NCI-H1417 treated with DMSO at 0.1 percent for 48 hours (cell line): Measurements from ENCODE around the gene OASL.
"Not testable (repeated sequence)": the region's sequence is repeated elsewhere in the genome, so short reads cannot be mapped to it uniquely, and the experiment has no call there.

ENCODE experiments used
- DNase-seq: peaks from one replicate; lab custom pipeline; 2025; lab: John Stamatoyannopoulos, UW

The OASL gene

GRCh38 chr12:121057794-121058193 is 18.7 kb upstream of the OASL start:
- DNase-seq, result no peak

- DNase-seq, result no peak
Observed at GRCh38 chr12:121053706-121054105, 14.7 kb upstream of the OASL start.

DNA sequence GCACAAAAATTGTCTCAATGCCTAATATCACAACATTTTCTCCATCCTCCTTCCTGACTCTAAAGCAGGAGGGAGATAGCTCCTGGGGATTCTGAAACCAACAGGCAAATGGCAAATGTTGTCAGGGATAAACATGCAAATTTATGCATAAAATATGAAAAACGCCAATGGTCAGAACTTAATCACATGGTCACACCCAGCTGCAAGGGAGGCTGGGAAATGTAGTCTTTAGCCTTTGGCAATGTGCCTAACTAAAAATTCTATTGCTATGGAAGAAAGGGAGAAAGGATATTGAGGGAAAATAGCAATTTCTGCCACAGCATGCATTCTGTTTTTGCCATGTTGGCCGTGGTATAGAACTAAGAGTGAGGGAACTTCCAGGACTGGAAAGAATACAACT is 11.7 kb upstream of the OASL start:
- DNase-seq, result no peak

DNA sequence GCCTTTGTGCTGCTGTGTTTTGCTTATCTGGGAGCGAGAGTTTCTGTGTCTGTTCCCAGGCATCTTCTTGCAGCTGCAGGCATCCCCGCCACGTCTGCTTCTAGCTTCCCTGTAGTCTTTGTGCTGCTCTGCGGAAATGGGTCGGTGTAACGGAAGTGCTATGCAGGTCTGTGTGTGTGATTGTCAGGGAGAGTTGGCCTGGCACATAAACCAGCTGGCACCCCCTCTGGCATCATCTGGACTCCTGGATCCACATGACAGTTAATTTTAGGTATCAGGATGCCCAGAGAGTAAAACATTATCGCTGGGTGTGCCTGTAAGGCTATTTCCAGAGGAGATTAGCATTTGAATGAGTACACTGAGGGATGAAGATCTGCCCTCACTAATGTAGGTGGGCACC is 9.4 kb upstream of the OASL start:
- DNase-seq, result no peak

GRCh38 chr12:121047400-121047799 is 8.4 kb upstream of the OASL start:
- DNase-seq, result not testable (repeated sequence)

DNA sequence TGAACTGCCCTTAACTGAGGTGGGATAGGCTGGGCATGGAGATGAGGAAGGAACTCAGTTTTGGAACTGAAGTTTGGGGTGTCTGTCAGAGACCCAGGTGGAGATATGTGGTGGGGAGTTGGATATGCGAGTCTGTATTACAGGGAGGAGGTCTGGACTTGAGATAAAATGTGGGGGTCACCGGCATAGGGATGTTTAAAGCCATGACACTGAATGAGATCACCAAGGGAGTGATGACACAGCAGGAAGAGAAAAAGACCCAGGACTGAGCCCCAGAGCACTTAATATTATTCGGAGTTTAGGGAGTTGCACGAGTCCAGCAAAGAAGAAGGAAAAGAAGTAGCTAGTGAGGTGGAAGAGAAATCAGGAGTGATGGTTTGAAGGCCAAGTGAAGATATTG is 4.0 kb upstream of the OASL start:
- no peak for DNase-seq

GRCh38 chr12:121036810-121037326 is 2.2 kb downstream of the OASL start:
- no peak for DNase-seq

- DNase-seq, result no peak
Observed at GRCh38 chr12:121034616-121035305, 4.3 kb downstream of the OASL start.

GRCh38 chr12:121033625-121034349 is 5.3 kb downstream of the OASL start:
- no peak for DNase-seq

- DNase-seq, result no peak
Observed at GRCh38 chr12:121030576-121031212, 8.4 kb downstream of the OASL start.

GRCh38 chr12:121026274-121027045 is 12.6 kb downstream of the OASL start:
- no peak for DNase-seq

DNA sequence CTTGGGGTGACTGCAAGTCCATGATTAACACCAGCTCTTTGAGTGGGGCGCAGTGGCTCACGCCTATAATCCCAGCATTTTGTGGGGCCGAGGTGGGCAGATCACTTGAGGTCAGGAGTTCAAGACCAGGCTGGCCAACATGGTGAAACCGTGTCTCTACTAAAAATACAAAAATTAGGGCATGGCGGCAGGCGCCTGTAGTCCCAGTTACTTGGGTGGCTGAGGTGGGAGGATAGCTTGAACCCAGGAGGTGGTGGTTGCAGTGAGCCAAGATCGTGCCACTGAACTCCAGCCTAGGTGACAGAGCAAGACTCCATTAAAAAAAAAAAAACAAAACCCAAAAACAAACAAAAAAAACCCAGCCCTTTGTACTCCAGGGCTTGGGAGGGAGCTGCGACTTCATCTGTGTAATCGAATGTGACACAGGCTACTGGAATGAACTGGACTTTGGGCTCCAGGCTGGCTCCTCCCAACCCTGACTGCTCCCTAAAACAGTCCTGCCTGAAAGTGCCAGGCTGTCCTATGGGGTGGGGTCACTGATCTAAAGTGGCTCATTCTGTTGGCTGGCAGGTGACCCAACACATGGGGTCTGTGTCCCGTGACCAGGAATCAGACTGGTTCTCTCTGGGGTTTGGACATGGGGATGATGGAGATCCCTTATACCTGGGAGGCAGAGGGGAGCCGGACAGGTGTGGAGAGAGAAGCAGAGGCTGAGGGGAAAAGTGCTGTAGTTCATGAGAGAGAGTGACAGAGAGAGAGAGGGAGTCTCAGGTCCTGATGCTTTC is 13.4 kb downstream of the OASL start:
- no peak for DNase-seq

DNA sequence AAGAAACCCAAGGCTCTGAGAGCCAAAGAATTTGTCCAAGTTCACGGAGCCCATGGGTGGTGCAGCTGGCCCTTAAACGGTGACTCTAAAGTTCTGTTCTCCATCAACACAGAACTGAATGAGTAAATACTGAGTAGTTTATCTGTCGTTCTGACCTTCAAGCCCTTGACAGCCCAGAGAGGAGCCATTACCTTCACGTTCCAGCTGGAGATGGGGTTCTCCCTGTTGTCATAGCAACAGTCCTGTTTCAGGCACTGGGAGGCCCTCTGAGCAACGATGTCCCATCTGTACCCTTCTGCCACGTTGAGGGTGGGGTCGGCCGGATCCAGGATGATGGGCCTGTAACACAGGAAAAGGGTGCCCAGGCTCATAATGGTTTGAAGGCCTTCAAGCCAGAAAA is 15.2 kb downstream of the OASL start:
- no peak for DNase-seq

- no peak for DNase-seq
Observed at GRCh38 chr12:121022713-121023112, 16.3 kb downstream of the OASL start.

DNA sequence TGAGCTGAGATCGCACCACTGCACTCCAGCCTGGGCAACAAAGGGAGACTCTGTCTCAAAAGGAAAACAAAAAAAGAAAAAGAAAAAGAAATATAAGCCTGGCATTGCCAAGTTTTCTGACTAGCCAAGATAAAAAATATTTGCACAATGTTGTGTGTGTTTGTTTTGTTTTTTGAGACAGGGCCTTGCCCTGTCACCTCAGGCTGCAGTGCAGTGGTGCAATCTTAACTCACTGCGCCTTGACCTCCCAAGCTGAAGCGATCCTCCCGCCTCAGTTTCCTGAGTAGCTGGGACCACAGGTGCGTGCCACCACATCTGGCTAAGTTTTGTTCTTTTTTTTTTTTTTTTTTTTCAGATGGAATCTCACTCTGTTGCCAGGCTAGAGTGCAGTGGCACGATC is 17.3 kb downstream of the OASL start:
- no peak for DNase-seq

DNA sequence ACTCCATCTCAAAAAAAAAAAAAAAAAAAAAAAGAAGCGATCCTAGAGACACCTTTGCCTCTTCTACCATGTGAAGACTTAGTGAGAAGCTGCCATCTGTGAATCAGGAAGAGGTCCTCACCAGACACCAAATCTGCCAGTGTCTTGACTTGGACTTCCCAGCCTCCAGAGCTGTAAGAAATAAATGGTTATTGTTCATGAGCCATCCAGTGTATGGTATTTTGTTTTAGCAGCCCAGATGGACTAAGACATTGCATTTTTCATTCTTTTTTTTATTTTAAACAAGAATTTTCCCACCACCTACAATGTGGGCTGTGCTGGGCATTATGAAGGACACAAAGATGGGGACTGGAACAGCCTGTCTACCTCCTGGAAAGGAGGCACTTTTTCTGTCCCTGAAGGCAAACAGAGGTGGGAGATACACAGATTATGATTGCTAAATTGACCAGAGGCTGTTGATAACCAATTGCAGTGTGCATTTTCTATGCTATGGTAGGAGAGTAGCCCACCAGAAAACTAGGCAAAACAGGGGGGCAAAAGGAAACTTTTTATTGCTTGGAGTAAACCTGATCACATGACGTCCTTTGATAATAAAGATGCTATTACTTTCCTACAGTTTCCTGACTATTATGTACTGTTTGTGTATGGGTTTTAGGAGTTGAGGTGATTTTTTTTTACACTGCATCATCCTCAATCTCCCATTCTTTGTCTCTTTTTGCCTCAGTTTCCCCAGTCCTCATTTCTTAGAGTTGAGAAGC is 20.0 kb downstream of the OASL start:
- no peak for DNase-seq

DNA sequence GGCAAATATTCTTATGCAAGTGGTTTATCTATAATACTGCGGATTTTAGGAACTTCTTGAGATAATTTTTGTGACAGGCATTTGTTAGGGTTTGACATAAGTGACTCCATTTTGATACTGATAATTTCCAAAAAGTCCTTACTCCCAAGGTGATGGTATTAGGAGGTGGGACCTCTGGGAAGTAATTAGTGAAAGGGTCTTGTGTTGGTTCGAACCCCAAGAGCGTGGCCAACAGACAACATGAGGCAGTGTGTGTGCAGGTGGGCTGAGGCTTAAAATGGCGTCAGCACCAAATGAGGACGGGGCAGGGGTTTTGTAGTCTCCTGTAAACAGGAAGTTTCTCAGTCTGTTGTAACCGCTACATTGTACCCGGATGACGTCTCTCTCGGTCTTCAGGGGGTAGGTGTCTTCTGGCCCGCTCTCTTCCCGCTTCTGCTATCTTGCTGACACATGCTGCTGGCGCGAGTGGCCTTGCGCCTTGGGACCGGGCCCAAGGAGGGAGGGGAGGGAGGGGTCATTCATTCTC is 21.0 kb downstream of the OASL start:
- DNase-seq, result no peak

DNA sequence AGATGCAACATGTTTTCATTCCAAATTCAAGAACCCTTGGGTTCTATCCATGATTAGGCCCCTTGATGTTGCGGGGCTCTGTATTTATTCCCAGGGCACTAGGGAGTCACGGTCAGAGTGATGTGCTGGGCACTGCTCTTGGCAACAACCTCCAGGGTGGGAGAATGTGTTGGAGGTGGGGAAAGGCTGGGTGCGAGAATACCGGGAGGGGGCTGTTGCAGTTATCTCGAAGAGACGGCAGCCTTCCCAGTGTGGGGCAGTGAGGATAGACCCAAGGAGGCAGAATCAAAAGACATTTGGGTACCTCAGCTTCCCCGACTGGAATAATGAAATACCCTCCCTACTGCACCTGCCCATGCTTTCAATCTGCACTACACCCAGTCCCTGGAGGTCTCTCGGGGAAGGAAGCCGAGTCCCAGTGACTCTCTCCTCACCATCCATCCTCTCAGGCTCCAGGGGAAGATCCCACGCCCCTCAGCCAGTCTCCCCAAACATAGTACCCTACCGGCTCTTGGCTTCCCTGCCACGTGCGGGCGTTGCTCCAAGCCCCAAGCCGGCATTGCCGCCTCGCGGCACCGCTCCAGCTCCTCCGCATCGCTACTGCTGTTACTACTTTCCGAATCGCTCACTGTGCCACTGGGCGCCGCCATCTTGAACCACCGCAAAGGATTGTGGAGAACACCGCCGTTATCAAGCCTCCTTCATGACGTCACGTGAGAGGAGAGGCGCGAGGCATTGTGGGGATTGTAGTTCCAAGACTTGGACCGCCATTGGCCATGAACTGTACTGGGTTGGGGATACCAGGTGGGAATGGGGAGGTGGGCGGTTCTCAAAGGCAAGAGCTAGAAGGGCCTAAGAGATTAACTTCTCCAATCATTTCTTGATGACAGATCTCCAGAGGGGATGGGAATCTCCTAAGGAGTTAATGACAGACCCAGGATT is 22.9 kb downstream of the OASL start, which contains the start of gene C12orf43:
C12orf43 (minus strand) TSS at position 663 of the 942 bp plus-strand sequence; CDS start at position 650, 13 bp downstream.
- DNase-seq, result peak; percentile 56

- DNase-seq, result no peak
Observed at GRCh38 chr12:121013715-121014114, 25.3 kb downstream of the OASL start.
